ENCODE data around the gene CHRFAM7A. TPM values are rescaled to one million over a fixed set of nuclear protein-coding genes. Genes with fewer than 3 reads are reported as not detected.
A peak's percentile ranks its signal among the peaks of the same experiment; 100 is the strongest.
"Not testable (repeated sequence)": the region's sequence is repeated elsewhere in the genome, so short reads cannot be mapped to it uniquely, and the experiment has no call there.

The CHRFAM7A gene
- not detected for polyA plus RNA-seq (2012; ENCODE audit: low read depth, missing spikeins)

DNA sequence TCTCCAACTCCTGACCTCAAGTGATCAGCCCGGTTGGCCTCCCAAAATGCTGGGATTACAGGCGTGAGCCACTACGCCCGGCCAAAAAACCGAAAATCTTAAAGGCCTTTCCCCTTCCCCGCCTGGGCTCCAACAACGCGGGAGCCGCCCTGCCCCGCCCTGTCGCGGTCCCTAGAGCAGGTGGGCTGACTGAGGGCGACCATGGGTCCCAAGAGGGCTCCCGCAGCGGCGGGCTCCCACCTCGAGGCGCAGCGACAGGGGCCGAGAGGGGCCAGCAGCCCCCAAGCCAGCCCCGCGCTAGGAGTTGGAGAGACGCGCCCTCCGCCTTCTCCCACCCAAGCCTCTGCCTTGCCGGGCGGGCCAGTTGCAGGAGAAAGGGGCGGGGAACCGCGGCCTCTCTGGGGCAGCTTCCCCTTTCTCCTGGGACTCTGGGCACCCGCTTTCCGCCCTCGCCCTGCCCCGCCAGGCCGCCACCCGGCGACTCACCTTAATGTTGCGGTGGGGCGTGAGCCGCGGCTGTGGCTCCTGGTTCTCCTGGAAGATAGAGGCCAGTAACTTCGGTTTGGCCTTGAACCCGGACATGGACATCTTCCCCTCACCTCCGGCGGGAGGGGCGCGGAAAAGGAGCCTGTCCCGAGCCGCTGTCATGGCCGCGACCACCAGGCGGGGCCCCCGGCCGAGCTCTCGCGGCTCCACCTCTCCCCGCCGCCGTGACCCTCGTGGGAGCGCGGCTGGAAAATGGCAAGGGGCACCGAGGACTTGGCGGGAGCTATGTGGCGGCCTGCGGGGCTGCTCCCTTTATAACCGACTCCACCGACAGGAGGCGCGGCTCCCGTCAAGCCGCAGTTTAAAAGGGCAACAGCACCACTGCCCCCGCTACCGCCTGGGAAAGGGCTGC lies at the start of gene CHRFAM7A:
CHRFAM7A (minus strand) TSS at position 775 of the 898 bp plus-strand sequence. CDS start 10,189 bp downstream, outside the sequence.
- not testable (repeated sequence) for DNase-seq (ENCODE audit: insufficient read length, low spot score); FAIRE-seq

DNA sequence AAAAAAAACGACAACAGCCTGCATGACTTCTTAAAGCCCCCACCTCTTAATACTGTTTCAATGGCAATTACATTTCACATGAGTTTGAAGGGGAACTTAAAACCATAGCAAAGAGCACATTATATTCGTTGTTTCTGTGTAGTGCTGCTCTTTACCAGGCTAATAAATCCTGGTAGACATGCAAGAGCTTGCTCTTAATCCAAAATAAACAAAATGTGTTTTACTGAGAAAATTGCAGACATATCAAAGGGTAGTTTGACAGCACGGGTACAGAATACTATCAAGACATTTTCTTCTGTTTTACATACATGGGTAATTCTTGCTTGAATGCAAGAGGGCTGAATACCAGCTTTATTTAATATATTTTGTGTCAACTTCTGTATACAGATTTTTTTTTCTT lies 45.0 kb upstream of the CHRFAM7A start:
- DNase-seq (ENCODE audit: insufficient read length, low spot score); FAIRE-seq: not testable (repeated sequence)

DNA sequence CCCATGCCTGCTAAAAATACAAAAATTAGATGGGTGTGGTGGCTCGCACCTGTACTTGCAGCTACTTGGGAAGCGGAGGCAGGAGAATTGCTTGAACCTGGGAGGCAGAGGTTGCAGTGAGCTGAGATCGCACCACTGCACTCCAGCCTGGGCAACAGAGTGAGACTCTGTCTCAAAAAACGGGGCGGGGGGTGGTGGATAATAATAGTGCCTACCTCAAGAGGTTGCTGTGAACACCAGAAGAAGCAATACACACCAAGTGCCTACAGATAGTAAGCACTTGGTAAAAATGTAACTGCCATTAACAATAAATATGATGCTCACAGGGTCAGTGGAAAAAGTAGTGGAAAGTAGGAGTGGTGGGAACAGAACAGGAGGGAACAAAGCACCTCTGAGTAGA lies 42.5 kb upstream of the CHRFAM7A start:
- not testable (repeated sequence) for DNase-seq (ENCODE audit: insufficient read length, low spot score); FAIRE-seq

DNA sequence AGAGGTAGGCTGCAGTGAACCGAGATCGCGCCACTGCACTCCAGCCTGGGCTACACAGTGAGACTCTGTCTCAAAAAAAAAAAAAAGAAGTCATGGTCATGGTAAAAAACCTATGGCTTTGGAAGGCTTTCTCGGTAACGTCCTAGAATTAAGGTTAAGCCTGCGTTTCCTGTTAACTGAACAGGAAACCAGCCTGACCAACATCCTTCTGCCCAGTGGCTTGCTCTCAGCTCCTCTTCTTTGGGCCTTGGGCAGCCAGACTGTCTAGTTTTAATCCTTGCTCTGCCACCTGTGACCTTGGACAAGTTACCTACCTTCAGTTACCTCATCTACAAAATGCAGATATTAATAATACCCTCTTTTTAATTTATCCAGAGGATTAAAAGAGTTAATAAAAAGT lies 27.4 kb upstream of the CHRFAM7A start:
- DNase-seq (ENCODE audit: insufficient read length, low spot score); FAIRE-seq: not testable (repeated sequence)

DNA sequence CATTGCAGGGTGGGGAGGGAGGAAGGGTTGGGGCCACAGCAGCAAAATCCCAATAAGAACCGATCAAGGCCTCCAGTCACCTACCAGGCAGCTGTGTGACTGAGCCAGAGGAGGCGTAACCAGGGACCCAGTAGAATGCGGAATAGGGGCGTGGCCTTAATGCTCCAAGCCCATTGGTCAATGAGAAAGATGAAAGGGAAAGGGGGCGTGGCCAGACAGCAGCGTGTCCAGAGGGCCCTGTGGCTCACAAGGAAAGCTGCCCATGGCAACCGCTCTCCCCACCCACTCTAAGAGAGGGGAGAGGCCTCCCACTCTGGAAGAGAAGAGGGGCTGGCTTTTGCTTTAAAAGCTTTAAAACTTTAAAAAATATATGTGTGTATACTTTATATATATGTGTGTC lies 20.8 kb upstream of the CHRFAM7A start, which contains the start of gene GOLGA8R:
GOLGA8R (minus strand) TSS at position 101 of the 400 bp plus-strand sequence; CDS start at position 3, 98 bp downstream.
- FAIRE-seq; DNase-seq (ENCODE audit: insufficient read length, low spot score): not testable (repeated sequence)

DNA sequence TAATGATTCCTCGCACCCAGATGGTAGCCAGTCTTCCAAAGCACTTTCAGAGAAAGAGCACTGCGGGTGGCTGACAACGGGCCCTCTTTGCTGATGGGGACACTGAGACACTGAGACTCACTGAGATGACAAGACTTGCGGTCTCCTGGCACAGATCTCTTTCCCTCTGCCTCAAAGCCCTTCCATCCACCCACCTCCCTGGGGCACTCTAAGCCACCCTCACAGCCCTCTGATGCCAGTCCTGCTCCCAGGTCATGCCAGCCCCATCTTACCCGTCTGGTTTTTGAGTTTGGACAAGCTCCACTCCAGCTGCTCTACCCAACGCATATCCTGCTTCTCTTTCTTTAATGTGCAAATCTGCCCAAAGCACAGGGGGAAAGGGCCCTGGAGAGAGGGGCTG lies 14.3 kb upstream of the CHRFAM7A start:
- FAIRE-seq; DNase-seq (ENCODE audit: insufficient read length, low spot score): not testable (repeated sequence)

DNA sequence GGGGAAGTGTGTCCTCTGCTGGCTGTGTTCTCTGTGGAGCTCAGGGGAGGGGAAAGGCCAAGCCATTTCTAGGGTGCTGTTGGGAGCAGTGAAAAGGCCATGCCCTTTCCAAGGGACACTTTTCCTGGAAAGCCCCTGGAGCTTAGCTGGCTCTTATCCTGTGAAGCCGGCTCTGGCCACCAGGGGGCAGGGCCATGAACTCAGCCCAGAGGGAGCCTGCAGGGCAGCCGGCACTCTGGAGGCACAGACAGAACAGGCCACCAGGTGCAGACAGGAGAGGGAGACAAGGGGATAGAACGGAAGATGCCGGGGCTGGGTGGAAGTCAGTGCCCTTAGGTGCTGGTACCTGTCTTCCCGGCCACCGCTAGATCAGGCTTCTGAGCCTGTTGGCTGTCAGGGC lies 5.6 kb upstream of the CHRFAM7A start:
- not testable (repeated sequence) for FAIRE-seq; DNase-seq (ENCODE audit: insufficient read length, low spot score)

DNA sequence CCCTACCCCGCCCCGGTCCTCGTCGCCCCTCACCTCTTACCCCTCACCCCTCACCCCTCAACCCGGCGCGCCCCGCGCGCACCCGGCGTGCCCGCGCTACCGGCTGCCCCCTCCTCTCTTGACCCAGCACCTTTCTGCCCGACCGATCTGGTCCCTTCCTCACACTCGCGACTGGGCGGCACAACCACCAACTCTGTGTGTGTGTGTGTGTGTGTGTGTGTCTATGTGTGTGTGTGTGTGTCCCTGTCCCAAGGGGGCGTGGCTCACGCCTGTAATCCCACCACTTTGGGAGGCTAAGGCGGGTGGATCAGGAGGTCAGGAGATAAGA lies 288 bp upstream of the CHRFAM7A start:
- not testable (repeated sequence) for FAIRE-seq; DNase-seq (ENCODE audit: insufficient read length, low spot score)

DNA sequence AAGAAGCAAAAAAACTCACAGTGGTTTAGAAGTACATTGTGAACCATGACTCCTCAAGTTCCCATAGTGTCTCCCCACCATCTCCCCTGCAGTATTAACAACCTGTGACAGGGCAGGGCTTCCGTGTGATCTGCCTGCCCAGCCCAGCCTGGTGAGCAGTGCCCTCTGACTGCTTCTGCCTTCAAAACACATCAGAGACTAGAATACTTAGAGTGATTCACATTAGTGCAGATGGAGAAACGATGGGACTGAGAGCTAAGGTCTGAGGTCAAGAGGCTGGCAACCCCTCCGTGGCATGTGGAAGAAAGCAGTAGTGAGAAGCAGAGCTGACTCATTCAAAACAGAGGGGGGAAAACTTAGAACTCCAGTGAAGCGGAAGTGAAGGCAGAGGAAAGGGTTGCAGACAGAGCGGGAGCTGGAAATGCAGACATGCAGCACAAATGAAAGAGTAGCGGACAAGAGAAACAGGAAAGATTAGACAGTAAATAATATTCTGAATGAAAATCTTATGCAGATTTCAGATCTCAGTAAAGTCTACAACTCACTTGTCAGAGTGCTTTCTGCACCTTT lies 6.9 kb downstream of the CHRFAM7A start:
- not testable (repeated sequence) for FAIRE-seq; DNase-seq (ENCODE audit: insufficient read length, low spot score)

DNA sequence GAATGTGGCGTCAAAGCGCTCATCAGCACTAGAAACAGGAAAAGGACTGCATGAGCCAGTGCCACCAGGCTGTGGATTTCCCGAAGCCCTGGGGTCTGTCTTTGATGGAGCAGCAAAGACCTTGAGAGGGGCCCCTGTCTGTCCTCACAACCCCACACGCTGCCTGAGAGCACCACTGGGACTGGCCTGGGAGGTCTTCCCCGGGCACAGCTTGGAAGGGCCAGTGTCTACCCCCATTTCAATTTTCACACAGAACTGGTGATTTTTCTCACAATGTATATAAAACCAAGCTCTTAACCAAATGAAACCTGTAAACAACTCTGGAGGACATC lies 16.3 kb downstream of the CHRFAM7A start:
- FAIRE-seq; DNase-seq (ENCODE audit: insufficient read length, low spot score): not testable (repeated sequence)

DNA sequence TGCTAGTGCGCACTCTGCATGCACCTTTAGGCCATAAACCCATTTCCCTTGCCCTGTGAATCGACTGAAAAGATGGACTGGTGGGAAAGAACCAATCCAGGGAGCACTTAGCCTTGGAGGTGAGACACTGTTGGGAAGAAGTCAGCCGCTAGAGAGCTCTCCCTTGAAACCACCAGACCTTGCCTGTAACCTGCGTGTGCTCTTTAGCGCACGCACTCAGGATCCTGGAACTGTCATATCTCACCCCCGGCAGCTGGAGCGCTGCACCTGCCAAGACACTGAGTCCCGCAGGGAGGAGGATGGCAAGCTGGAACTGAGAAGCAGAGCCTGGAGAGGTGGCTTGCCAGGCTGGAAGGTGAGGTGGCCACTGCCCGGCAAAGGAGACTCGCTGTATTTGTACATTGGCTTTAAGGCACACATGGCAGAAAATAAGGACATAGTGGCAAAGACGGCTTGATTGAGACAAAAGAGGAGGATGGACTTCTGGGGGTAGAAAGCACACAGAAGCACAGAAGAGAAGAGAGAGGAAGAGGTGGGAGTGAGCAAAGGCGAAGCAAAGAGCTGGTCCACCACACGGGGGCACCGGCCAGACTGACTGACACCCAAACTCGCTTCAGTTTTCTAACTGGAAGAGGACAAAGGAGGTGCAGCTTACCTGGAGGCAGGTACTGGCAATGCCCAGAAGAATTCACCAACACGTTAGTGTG lies 16.8 kb downstream of the CHRFAM7A start:
- DNase-seq (ENCODE audit: insufficient read length, low spot score); FAIRE-seq: not testable (repeated sequence)

DNA sequence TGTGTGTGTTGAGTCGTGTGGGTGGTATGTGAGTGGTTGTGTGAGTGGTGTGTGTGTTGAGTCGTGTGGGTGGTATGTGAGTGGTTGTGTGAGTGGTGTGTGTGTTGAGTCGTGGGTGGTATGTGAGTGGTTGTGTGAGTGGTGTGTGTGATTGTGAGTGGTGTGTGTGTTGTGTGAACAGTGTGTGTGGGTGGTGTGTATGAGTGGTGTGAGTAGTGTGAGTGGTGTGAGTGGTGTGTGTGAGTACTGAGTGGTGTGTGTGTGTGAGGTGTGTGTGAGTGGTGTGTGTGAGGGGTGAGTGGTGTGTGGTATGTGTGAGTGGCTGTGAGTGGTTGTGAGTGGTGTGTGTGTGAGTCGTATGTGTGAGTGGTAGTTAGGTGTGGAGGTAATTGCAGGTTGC lies 17.5 kb downstream of the CHRFAM7A start:
- DNase-seq (ENCODE audit: insufficient read length, low spot score); FAIRE-seq: not testable (repeated sequence)

DNA sequence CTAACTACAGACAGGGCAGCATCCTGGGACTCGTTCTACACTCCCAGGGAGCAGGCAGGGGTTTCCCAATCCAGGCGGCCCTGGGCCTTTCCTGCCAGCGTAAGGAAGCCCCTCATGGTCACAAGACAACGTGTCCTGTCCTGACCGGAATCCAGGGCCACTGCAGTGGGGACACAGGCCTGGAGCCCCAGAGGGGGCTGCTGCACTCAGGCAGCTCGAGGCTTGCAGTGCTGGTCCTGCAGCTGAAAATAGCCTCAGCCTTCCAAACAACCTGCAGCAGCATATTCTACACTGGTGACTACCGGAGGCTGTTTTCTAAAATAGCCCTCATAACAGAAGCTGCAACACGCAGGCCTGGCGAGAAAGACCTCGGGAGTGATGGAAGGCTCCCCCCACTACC lies 18.5 kb downstream of the CHRFAM7A start:
- not testable (repeated sequence) for FAIRE-seq; DNase-seq (ENCODE audit: insufficient read length, low spot score)

DNA sequence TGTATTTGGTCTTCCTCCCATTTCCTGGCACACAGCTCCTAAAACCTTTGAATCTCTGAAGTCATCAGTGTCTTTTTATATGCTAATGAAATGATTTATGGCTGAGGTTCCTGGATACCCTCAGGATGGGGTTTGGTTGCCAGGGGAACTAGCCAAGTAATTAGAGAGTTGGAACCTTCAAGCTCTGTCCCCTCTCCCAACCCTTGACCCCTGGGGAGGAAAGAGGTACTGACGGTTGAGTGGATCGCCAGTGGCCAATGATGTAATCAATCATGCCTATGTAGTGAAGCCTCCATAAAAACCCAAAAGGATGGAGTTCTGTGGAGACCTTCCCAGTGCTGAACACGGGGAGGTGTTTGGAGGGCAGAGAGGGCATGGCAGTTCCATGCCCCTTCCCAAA lies 25.1 kb downstream of the CHRFAM7A start:
- not testable (repeated sequence) for FAIRE-seq; DNase-seq (ENCODE audit: insufficient read length, low spot score)

DNA sequence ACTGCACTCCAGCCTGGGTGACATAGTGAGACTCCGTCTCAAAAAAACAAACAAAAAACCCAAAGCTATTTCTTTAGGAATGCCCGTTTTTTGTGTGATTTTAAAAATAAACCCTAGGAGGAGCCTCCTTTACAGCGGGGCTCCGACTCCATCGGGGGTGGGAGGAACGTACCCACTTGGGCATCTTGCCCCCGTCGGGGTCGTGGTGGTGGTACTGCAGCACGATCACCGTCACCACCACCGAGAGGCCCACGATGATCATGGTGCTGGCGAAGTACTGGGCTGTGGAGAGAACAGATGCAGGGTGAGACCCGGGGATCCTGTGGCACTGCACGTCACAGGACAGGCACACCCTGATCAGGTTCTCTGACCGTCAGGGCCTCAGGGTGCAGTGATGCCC lies 26.1 kb downstream of the CHRFAM7A start:
- peak; percentile 26 for FAIRE-seq
- not testable (repeated sequence) for DNase-seq (ENCODE audit: insufficient read length, low spot score)

DNA sequence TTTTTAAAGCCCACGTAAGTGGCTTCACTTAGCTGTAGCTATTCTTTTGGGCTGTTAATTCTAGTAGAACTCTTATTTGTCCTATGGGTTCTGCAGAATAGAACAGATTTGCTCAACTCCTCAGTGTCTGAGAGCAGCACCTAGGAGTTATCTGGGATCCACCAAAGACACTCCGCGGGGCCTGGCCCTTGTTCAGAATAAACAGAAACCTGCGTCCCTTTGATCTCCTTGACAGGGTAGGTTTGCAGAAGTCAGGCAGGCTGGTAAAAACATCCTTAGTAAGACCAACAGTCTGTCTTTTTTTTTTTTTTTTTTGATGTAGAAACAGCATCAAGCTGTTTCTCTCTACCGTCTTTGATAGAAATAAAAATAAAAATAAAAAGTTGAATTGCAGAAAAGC lies 31.9 kb downstream of the CHRFAM7A start:
- not testable (repeated sequence) for DNase-seq (ENCODE audit: insufficient read length, low spot score); FAIRE-seq

DNA sequence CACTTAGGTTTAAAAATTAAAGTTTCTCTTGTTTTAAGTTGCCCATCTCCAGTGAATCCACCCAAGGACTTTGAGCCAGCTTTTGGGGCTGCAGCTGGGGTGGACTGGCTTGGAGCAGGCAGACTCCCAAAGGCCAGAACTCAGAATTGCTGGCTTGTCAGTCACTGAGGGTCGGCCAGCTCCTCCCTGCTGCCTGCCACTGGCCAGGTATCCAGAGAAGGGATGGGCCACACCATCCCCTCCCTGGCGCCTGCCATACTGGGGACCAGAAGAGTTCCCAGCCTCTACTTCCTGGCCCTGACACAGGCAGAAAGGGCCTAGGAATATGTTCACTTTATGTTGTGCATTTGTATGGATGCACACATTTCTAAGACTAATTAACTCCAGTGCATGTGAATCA lies 32.4 kb downstream of the CHRFAM7A start:
- DNase-seq (ENCODE audit: insufficient read length, low spot score); FAIRE-seq: not testable (repeated sequence)

DNA sequence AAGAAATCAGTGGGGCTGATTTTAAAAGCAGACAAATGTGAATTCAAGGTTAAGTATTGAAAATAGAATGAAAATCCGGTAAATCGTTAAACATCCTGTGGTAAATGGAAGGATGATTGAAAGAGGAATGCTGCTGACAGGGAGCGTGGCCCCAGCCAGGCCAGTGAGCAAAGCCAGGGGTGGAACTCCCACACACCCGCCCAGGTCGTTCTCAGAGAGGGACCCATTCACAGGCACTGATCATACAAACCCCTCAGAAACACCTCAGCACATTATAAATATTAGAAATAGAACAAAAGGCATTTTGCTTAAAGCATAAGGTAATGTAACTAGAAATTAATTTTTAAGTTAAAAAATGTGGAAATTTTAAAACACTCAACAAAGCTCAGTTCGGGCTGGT lies 38.3 kb downstream of the CHRFAM7A start:
- DNase-seq (ENCODE audit: insufficient read length, low spot score); FAIRE-seq: not testable (repeated sequence)

DNA sequence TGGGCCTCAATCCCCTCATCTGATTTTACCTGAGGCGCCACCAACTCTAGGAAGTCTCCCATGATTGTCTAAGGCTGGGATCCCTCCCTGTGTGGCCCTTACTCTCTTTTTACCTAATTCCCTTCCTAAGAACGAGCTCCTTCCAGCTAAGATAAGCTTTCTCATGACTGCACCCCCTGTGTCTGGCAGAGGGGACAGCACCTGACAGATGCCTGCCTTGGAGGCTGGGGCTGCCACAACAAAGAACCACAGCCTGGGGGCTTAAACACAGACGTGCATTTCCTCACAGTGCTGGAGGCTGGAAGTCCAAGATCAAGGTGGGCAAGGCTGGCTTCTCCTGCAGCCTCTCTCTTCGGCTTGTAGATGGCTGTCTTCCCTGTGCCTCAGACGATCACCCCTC lies 43.5 kb downstream of the CHRFAM7A start:
- DNase-seq (ENCODE audit: insufficient read length, low spot score); FAIRE-seq: not testable (repeated sequence)

DNA sequence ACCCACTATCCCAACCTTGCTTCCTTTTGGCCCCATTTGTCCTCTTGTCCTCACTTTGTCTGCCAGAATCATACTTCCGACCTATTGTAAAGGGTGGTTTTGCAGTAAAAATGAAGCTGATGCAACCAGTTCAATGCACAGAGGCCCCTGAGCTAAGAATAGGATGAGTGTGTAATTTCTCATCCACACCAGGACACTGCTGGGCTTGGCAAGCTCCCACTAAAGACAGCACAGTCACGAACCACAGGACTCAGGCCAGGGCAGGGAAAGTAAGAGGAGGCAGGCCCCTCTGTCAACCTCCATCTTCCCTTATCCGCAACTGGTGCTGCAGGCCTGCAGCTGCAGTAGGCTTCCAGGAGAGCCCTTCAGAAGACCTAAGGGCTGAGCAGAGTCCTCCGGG lies 56.8 kb downstream of the CHRFAM7A start:
- not testable (repeated sequence) for FAIRE-seq; DNase-seq (ENCODE audit: insufficient read length, low spot score)

Data from GM12891 (cell line).